ENCODE results near the gene NFIB.

The NFIB gene

DNA sequence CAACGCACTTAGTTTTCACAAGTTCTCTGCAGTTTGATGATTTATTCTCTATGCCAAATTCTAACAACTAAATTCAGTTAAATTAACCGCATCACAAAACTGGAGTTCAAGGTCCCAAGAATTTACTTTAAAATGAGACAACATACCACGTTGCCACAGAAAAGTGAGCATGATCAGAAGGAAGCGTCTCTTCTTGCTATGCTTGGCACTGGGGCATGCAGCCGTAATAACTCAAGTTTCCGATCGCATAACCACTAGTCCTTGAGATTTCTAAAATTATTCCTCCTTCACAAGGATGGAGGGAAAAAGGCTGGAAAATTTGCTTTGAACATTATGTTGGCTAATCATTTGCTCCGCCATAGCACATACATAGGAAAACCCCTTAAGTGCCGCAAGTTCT, 13.9 kb downstream of the NFIB start:
- H3K4me1 ChIP-seq (ENCODE audit: control insufficient read depth, low read depth, low read length) = peaks cover 7% of the 10 kb centered on the region
- no peaks in the 10 kb centered on the region for H3K27me3 ChIP-seq (ENCODE audit: insufficient read depth, low read length, poor library complexity)
- no peak for DNase-seq

DNA sequence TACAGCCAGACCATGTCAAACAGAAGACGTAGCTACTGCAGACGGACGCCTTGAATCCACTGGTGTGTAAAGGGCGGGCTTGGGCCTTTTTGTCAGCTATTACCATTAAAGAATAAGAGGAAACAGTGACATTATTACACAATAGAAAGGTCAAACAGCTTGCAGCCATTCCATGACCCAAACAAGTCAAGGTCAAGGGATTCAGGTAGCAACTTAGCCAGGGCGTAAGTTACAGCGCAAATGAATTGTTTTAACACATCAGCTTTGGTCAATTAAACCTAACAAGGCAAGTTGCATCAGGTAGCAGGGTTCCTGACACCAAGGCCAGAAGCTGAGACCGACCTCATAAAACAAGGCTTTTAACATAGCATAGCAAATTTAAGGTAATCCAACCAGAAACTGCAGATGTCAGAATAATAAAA, 15.3 kb downstream of the NFIB start:
- Histone ChIP-seq H3K4me2 (ENCODE audit: low read length) (no peak overlapping the region), H2BK5ac (ENCODE audit: low read length) (no peak overlapping the region), H4K5ac (ENCODE audit: low read length) (no peak overlapping the region), H3K79me1 (ENCODE audit: low read length) (no peaks in the 10 kb centered on the region), H3K27ac (ENCODE audit: low read depth, low read length) (no peak overlapping the region), H3K23ac (ENCODE audit: low read length) (no peak overlapping the region), H3K18ac (ENCODE audit: low read length) (peak overlapping the region; percentile 30), H2BK15ac (replicated peaks; ENCODE audit: low read depth) (no peak overlapping the region), H2BK120ac (ENCODE audit: low read depth, low read length) (no peak overlapping the region), H3K27me3 (ENCODE audit: insufficient read depth, low read length, poor library complexity) (no peaks in the 10 kb centered on the region), H3K4me3 (ENCODE audit: low read length) (no peak overlapping the region), H3K56ac (ENCODE audit: low read length) (no peak overlapping the region), H3K4me1 (ENCODE audit: control insufficient read depth, low read depth, low read length) (peaks cover 7% of the 10 kb centered on the region), H3K36me3 (ENCODE audit: control insufficient read depth, insufficient read depth, low read length) (no peaks in the 10 kb centered on the region), H3K4ac (ENCODE audit: low read depth, low read length) (no peak overlapping the region), H3K9ac (ENCODE audit: low read length) (no peak overlapping the region), H2AK5ac (ENCODE audit: low read length) (no peak overlapping the region), H3K79me2 (ENCODE audit: control insufficient read depth, insufficient read depth, low read length) (no peaks in the 10 kb centered on the region), H4K8ac (ENCODE audit: low read depth, low read length) (no peak overlapping the region)
- DNase-seq = no peak
- WGBS (ENCODE audit: extremely low coverage, insufficient coverage, low lambda C conversion rate) = no CpG with 5 or more reads among the region's 7 CpGs

More for the DNA sequence above, 13.9 kb downstream of the NFIB start:
- Histone ChIP-seq H3K79me1 (ENCODE audit: low read length) (no peaks in the 10 kb centered on the region), H3K9ac (ENCODE audit: low read length) (no peak overlapping the region), H3K18ac (ENCODE audit: low read length) (no peak overlapping the region), H3K4me2 (ENCODE audit: low read length) (no peak overlapping the region), H4K5ac (ENCODE audit: low read length) (no peak overlapping the region), H4K8ac (ENCODE audit: low read depth, low read length) (no peak overlapping the region), H3K36me3 (ENCODE audit: control insufficient read depth, insufficient read depth, low read length) (no peaks in the 10 kb centered on the region), H3K23ac (ENCODE audit: low read length) (no peak overlapping the region), H2BK120ac (ENCODE audit: low read depth, low read length) (no peak overlapping the region), H3K4me3 (ENCODE audit: low read length) (no peak overlapping the region), H2BK15ac (replicated peaks; ENCODE audit: low read depth) (no peak overlapping the region), H2AK5ac (ENCODE audit: low read length) (no peak overlapping the region), H3K4ac (ENCODE audit: low read depth, low read length) (no peak overlapping the region), H3K56ac (ENCODE audit: low read length) (no peak overlapping the region), H3K27ac (ENCODE audit: low read depth, low read length) (no peak overlapping the region), H2BK5ac (ENCODE audit: low read length) (no peak overlapping the region), H3K79me2 (ENCODE audit: control insufficient read depth, insufficient read depth, low read length) (no peaks in the 10 kb centered on the region)
- WGBS (ENCODE audit: extremely low coverage, insufficient coverage, low lambda C conversion rate) = 100% methylated on average over 1 of the region's 9 CpGs

DNA sequence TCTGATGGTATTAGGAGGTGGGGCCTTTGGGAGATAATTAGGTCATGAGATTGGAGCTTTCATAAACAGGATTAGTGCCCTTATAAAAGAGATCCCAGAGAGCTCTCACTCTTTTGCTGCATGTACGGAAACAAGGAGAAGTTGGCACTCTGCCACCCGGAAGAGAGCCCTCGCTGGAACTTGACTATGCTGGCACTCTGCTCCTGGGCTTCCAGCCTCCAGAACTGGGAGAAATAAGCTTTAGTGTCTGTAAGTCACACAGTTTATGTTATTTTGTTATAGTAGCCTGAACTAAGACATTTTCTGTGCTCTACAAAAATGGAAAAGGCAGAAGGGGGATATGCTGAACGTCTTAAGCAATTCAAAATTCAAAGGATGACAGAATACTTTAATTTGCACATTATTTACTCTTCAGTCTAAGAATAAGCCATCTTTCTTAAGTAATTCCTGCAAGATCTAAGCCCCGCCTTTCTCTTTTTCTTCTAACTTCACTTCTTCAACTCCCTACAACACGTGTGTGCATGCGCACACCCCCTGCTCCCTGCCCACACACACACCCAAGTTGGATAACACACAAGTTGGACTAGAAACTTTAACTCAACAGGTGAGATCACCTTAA, 17.3 kb downstream of the NFIB start:
- Histone ChIP-seq H3K18ac (ENCODE audit: low read length) (no peak overlapping the region), H2BK15ac (replicated peaks; ENCODE audit: low read depth) (no peak overlapping the region), H3K9ac (ENCODE audit: low read length) (no peak overlapping the region), H3K79me1 (ENCODE audit: low read length) (no peaks in the 10 kb centered on the region), H2BK120ac (ENCODE audit: low read depth, low read length) (no peak overlapping the region), H4K5ac (ENCODE audit: low read length) (no peak overlapping the region), H2AK5ac (ENCODE audit: low read length) (no peak overlapping the region), H3K4me1 (ENCODE audit: control insufficient read depth, low read depth, low read length) (peaks cover 5% of the 10 kb centered on the region), H4K8ac (ENCODE audit: low read depth, low read length) (no peak overlapping the region), H3K23ac (ENCODE audit: low read length) (no peak overlapping the region), H3K4ac (ENCODE audit: low read depth, low read length) (no peak overlapping the region), H3K27ac (ENCODE audit: low read depth, low read length) (no peak overlapping the region), H3K4me3 (ENCODE audit: low read length) (no peak overlapping the region), H3K4me2 (ENCODE audit: low read length) (no peak overlapping the region), H2BK5ac (ENCODE audit: low read length) (no peak overlapping the region), H3K36me3 (ENCODE audit: control insufficient read depth, insufficient read depth, low read length) (no peaks in the 10 kb centered on the region), H3K56ac (ENCODE audit: low read length) (no peak overlapping the region), H3K27me3 (ENCODE audit: insufficient read depth, low read length, poor library complexity) (no peaks in the 10 kb centered on the region), H3K79me2 (ENCODE audit: control insufficient read depth, insufficient read depth, low read length) (no peaks in the 10 kb centered on the region)
- WGBS (ENCODE audit: extremely low coverage, insufficient coverage, low lambda C conversion rate) = no CpG with 5 or more reads among the region's 7 CpGs
- DNase-seq = no peak

DNA sequence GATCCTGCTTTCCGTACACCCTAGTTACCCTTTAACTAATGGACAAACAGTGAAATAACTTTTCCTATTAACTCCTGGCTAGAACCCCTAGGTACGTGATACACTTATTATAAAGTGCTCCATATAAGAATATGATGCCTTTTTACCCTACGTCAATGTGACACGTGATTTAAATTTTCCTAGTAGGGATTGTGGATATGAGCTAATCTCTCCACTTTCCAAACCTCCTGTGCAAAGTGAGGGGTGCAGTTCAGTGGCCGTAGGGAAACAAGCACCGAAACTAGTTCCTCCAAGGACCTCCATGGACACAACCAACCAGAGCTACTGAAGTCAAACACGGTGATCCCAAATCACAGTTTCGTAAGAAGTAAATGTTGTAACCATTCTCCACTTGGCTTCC, 19.3 kb downstream of the NFIB start:
- H3K4me3 ChIP-seq (ENCODE audit: low read length) = no peak overlapping the region
- no peaks in the 10 kb centered on the region for H3K79me1 ChIP-seq (ENCODE audit: low read length)
- H3K27me3 ChIP-seq (ENCODE audit: insufficient read depth, low read length, poor library complexity) = no peaks in the 10 kb centered on the region
- no peak overlapping the region for H3K27ac ChIP-seq (ENCODE audit: low read depth, low read length)
- H3K79me2 ChIP-seq (ENCODE audit: control insufficient read depth, insufficient read depth, low read length) = no peaks in the 10 kb centered on the region
- no peaks in the 10 kb centered on the region for H3K36me3 ChIP-seq (ENCODE audit: control insufficient read depth, insufficient read depth, low read length)
- no peak overlapping the region for H2BK5ac ChIP-seq (ENCODE audit: low read length)
- peaks cover 3% of the 10 kb centered on the region for H3K4me1 ChIP-seq (ENCODE audit: control insufficient read depth, low read depth, low read length)
- H3K4me2 ChIP-seq (ENCODE audit: low read length) = no peak overlapping the region
- H2AK5ac ChIP-seq (ENCODE audit: low read length) = no peak overlapping the region
- DNase-seq = no peak
- H3K23ac ChIP-seq (ENCODE audit: low read length) = no peak overlapping the region
- no peak overlapping the region for H2BK15ac ChIP-seq (replicated peaks; ENCODE audit: low read depth)
- H2BK120ac ChIP-seq (ENCODE audit: low read depth, low read length) = no peak overlapping the region
- H3K4ac ChIP-seq (ENCODE audit: low read depth, low read length) = no peak overlapping the region
- H4K5ac ChIP-seq (ENCODE audit: low read length) = no peak overlapping the region
- no CpG with 5 or more reads among the region's 8 CpGs for WGBS (ENCODE audit: extremely low coverage, insufficient coverage, low lambda C conversion rate)
- no peak overlapping the region for H3K18ac ChIP-seq (ENCODE audit: low read length)
- no peak overlapping the region for H3K56ac ChIP-seq (ENCODE audit: low read length)
- no peak overlapping the region for H3K9ac ChIP-seq (ENCODE audit: low read length)
- no peak overlapping the region for H4K8ac ChIP-seq (ENCODE audit: low read depth, low read length)

DNA sequence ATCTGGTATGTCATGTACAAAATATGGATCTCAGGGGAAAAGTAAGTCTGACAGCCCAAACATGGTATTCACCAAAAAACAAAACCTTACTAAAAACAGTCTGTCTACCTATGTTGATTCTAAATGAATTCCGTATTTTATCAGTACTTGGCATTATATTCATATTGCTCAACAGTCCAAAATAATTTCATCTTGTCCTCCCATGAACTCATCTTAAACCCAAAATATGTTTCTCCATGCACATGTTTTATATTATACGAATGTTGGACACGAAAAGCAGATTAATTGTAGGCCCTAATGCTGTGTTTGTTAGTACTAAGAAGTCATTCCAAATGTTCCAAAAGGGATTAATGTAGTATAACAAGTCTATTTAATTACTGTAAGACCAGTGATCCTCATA, 20.1 kb downstream of the NFIB start:
- H3K79me2 ChIP-seq (ENCODE audit: control insufficient read depth, insufficient read depth, low read length) = no peaks in the 10 kb centered on the region
- peaks cover 3% of the 10 kb centered on the region for H3K4me1 ChIP-seq (ENCODE audit: control insufficient read depth, low read depth, low read length)
- no peak overlapping the region for H3K4me3 ChIP-seq (ENCODE audit: low read length)
- no peak overlapping the region for H2BK120ac ChIP-seq (ENCODE audit: low read depth, low read length)
- no peak overlapping the region for H2BK15ac ChIP-seq (replicated peaks; ENCODE audit: low read depth)
- H3K27me3 ChIP-seq (ENCODE audit: insufficient read depth, low read length, poor library complexity) = no peaks in the 10 kb centered on the region
- H3K4me2 ChIP-seq (ENCODE audit: low read length) = no peak overlapping the region
- H3K9ac ChIP-seq (ENCODE audit: low read length) = no peak overlapping the region
- no peak overlapping the region for H3K23ac ChIP-seq (ENCODE audit: low read length)
- H4K8ac ChIP-seq (ENCODE audit: low read depth, low read length) = no peak overlapping the region
- no peak overlapping the region for H2AK5ac ChIP-seq (ENCODE audit: low read length)
- WGBS (ENCODE audit: extremely low coverage, insufficient coverage, low lambda C conversion rate) = no CpG with 5 or more reads among the region's 3 CpGs
- H3K56ac ChIP-seq (ENCODE audit: low read length) = no peak overlapping the region
- H2BK5ac ChIP-seq (ENCODE audit: low read length) = no peak overlapping the region
- no peaks in the 10 kb centered on the region for H3K36me3 ChIP-seq (ENCODE audit: control insufficient read depth, insufficient read depth, low read length)
- H3K18ac ChIP-seq (ENCODE audit: low read length) = no peak overlapping the region
- H3K4ac ChIP-seq (ENCODE audit: low read depth, low read length) = no peak overlapping the region
- no peak for DNase-seq
- no peak overlapping the region for H4K5ac ChIP-seq (ENCODE audit: low read length)
- H3K27ac ChIP-seq (ENCODE audit: low read depth, low read length) = no peak overlapping the region
- no peaks in the 10 kb centered on the region for H3K79me1 ChIP-seq (ENCODE audit: low read length)

DNA sequence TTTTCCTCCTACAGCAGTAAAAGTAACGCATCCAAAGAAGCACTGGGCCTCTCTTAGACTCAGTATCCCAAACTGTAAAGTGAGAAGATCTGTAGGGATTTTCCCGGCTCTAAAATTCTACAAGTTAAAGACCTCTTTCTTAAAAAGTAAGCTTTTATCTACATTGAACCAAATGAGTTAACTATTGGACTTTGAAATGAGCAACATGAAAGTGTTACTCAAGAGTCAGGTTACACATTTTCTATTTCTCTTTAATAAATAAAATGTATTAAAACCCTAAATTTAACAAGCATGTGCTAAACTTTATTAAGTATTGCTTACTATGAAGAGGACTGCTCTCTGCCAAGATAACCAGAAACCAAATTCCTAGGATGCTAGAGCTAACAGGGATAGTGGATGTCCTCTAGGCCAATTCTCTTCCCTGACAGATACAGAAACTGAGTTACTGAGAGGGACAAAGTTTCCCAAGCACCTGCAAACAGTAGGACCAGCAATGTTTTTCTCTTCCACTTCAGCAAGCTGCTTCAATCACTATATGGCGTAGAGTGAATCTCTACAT, 21.7 kb downstream of the NFIB start:
- H2BK15ac ChIP-seq (replicated peaks; ENCODE audit: low read depth) = no peak overlapping the region
- no peak overlapping the region for H3K56ac ChIP-seq (ENCODE audit: low read length)
- no peak for DNase-seq
- no peak overlapping the region for H3K4me2 ChIP-seq (ENCODE audit: low read length)
- no peak overlapping the region for H4K5ac ChIP-seq (ENCODE audit: low read length)
- no peaks in the 10 kb centered on the region for H3K27me3 ChIP-seq (ENCODE audit: insufficient read depth, low read length, poor library complexity)
- H3K23ac ChIP-seq (ENCODE audit: low read length) = no peak overlapping the region
- no peak overlapping the region for H2BK5ac ChIP-seq (ENCODE audit: low read length)
- H3K79me1 ChIP-seq (ENCODE audit: low read length) = no peaks in the 10 kb centered on the region
- H3K4me3 ChIP-seq (ENCODE audit: low read length) = no peak overlapping the region
- H3K27ac ChIP-seq (ENCODE audit: low read depth, low read length) = no peak overlapping the region
- no peak overlapping the region for H3K4ac ChIP-seq (ENCODE audit: low read depth, low read length)
- no peak overlapping the region for H2AK5ac ChIP-seq (ENCODE audit: low read length)
- no peak overlapping the region for H2BK120ac ChIP-seq (ENCODE audit: low read depth, low read length)
- no peaks in the 10 kb centered on the region for H3K36me3 ChIP-seq (ENCODE audit: control insufficient read depth, insufficient read depth, low read length)
- no peak overlapping the region for H3K18ac ChIP-seq (ENCODE audit: low read length)
- H4K8ac ChIP-seq (ENCODE audit: low read depth, low read length) = no peak overlapping the region
- H3K4me1 ChIP-seq (ENCODE audit: control insufficient read depth, low read depth, low read length) = no peaks in the 10 kb centered on the region
- H3K9ac ChIP-seq (ENCODE audit: low read length) = no peak overlapping the region
- 100% methylated on average over 1 of the region's 3 CpGs for WGBS (ENCODE audit: extremely low coverage, insufficient coverage, low lambda C conversion rate)
- no peaks in the 10 kb centered on the region for H3K79me2 ChIP-seq (ENCODE audit: control insufficient read depth, insufficient read depth, low read length)

Data from mesendoderm (in vitro differentiated cells).